Stomach (tissue), 9 donors: ENCODE measurements around the gene NABP1. TPM values are rescaled to one million over a fixed set of nuclear protein-coding genes. Genes with fewer than 3 reads are reported as not detected.

Source experiments
- DNase-seq, 2 donors: peaks; one replicate each; pipeline versions ENCODE4 v3.0.0 to v3.0.0-alpha.2; 2013 to 2019
- H3K27ac ChIP-seq, 5 donors: fragments of 200-600 bp in 4 of 5; sonication (generic) in 4 of 5; one replicate each; pipeline ENCODE4 v1.5.1; 2013 to 2019; ENCODE audit warnings: mild to moderate bottlenecking in 1 of 5, moderate library complexity in 1 of 5
- H3K27me3 ChIP-seq, 3 donors: fragments of 200-600 bp; sonication (generic); one replicate each; pipeline ENCODE4 v1.5.1; 2017 to 2019; ENCODE audit warnings: mixed run types in 1 of 3
- H3K36me3 ChIP-seq, 4 donors: fragments of 200-600 bp; sonication (generic); 1 replicate in 3 of 4; 2 replicates in 1 of 4; pipeline ENCODE4 v1.5.1; 2016 to 2019
- H3K4me1 ChIP-seq, 4 donors: fragments of 200-600 bp; sonication (generic); one replicate each; pipeline ENCODE4 v1.5.1; 2016 to 2019
- H3K4me3 ChIP-seq, 4 donors: fragments of 200-600 bp; sonication (generic) in 3 of 4; one replicate each; pipeline ENCODE4 v1.5.1; 2016 to 2019; ENCODE audit warnings: mild to moderate bottlenecking in 1 of 4
- H3K9me3 ChIP-seq, 4 donors: fragments of 200-600 bp; sonication (generic); one replicate each; pipeline ENCODE4 v1.5.1; 2016 to 2019
- CTCF ChIP-seq, 7 experiments: fragments of 450-650 bp in 4 of 7; fragments of 200-600 bp in 3 of 7; sonication (generic) in 3 of 7; IDR thresholded peaks; one replicate each; pipeline ENCODE4 v1.5.1; 2016 to 2019; ENCODE audit warnings: antibody characterized with exemption in 7 of 7, control low read depth in 2 of 7, mild to moderate bottlenecking in 1 of 7
- EP300 ChIP-seq: sonication (generic); formaldehyde crosslinking; IDR thresholded peaks from one replicate; pipeline ENCODE4 v1.6.1; 2017; ENCODE audit warnings: antibody characterized with exemption
- POLR2A ChIP-seq, 4 donors: fragments of 450-650 bp; IDR thresholded peaks; one replicate each; pipeline ENCODE4 v1.6.1; 2016; ENCODE audit warnings: antibody characterized with exemption in 4 of 4, control low read depth in 2 of 4, mild to moderate bottlenecking in 1 of 4, moderate library complexity in 1 of 4
- POLR2AphosphoS5 ChIP-seq, 3 donors: sonication (generic); formaldehyde crosslinking; IDR thresholded peaks; one replicate each; pipeline ENCODE4 v1.6.1; 2016; ENCODE audit warnings: antibody characterized with exemption in 3 of 3
- WGBS, 5 donors: extraction: QIAGEN DNeasy Blood & Tissue Kit in 3 of 5; methylation state at CpG; one replicate each; pipeline versions ENCODE4 v1.1.5 to v1.1.7; 2013 to 2018; 5-methylcytosine and 5-hydroxymethylcytosine counted together
- intact Hi-C: fragments of 100-400 bp; cut with DNase I; formaldehyde crosslinking; loops from one replicate; pipeline ENCODE4 v1.15.1; 2023; ENCODE audit warnings: low total_unique reads
- polyA plus RNA-seq, 3 donors: library from polyadenylated mRNA; stranded (reverse); fragments of 200-250 nt; gene quantifications; one replicate each; pipeline ENCODE4 v1.2.3, GENCODE V29; 2013
- total RNA-seq, 5 donors: library from RNA; depleted of rRNA; stranded (reverse); fragments of >200 nt; gene quantifications; one replicate each; pipeline versions ENCODE4 v1.1.0 to v1.2.3, GENCODE V29; 2014 to 2016
- donor health status: healthy with polysubstance abuse.
- donor health status: Bipolar disorder and iron deficiency.
- donor health status: healthy.

Gene NABP1
- total and polyA plus RNA-seq, 8 donors = 1.4 to 30.1 (median 9.2) TPM

GRCh38 chr2:191699341-191699945, 21.5 kb downstream of the NABP1 start:
- intact Hi-C loops = no loop called here

GRCh38 chr2:191701029-191701428, 23.1 kb downstream of the NABP1 start:
- H3K36me3 ChIP-seq = no peaks in the 10 kb centered on the region
- H3K4me1 ChIP-seq = no peaks in the 10 kb centered on the region
- H3K4me3 ChIP-seq = no peak overlapping the region
- DNase-seq = peak in 1 of 2 donors; percentile 37
- 50 to 95% (median 76%) methylated on average over 1 of the region's 1 CpG for WGBS, 5 donors
- TF ChIP-seq CTCF (IDR thresholded peaks at IDR 0.05) = no peak
- no peak for TF ChIP-seq POLR2AphosphoS5 (IDR thresholded peaks at IDR 0.05)
- no peak for TF ChIP-seq EP300
- TF ChIP-seq POLR2A (IDR thresholded peaks at IDR 0.05) = no peak
- no peaks in the 10 kb centered on the region for H3K27me3 ChIP-seq
- intact Hi-C loops = no loop called here
- H3K9me3 ChIP-seq = no peaks in the 10 kb centered on the region
- H3K27ac ChIP-seq = no peak overlapping the region

More at GRCh38 chr2:191699341-191699945, 21.5 kb downstream of the NABP1 start:
- Histone ChIP-seq H3K27me3 (no peaks in the 10 kb centered on the region), H3K4me3 (no peak overlapping the region), H3K27ac (no peak overlapping the region), H3K9me3 (no peaks in the 10 kb centered on the region), H3K36me3 (no peaks in the 10 kb centered on the region), H3K4me1 (peaks cover 0 to 5% (median 0%) of the 10 kb centered on the region in 4 donors)
- no peak for TF ChIP-seq CTCF (IDR thresholded peaks at IDR 0.05)
- TF ChIP-seq POLR2A (IDR thresholded peaks at IDR 0.05) = no peak
- TF ChIP-seq EP300 = no peak
- peak in 1 of 3 donors; percentile 18 for TF ChIP-seq POLR2AphosphoS5 (IDR thresholded peaks at IDR 0.05)
- DNase-seq = no peak
- WGBS, 5 donors = 51 to 81% (median 79%) methylated on average over 10 of the region's 10 CpGs

- WGBS, 5 donors = 41 to 73% (median 58%) methylated on average over 2 of the region's 2 CpGs
These were observed 23.8 kb downstream of the NABP1 start for GRCh38 chr2:191701696-191702095.

GRCh38 chr2:191703079-191703725, 25.3 kb downstream of the NABP1 start:
- Histone ChIP-seq H3K27me3 (no peaks in the 10 kb centered on the region), H3K27ac (no peak overlapping the region), H3K4me1 (no peaks in the 10 kb centered on the region), H3K4me3 (no peak overlapping the region), H3K36me3 (no peaks in the 10 kb centered on the region), H3K9me3 (no peaks in the 10 kb centered on the region)
- DNase-seq = no peak
- WGBS, 5 donors = 76 to 83% (median 81%) methylated on average over 7 of the region's 7 CpGs
- intact Hi-C loops = no loop called here
- TF ChIP-seq POLR2A (IDR thresholded peaks at IDR 0.05) (no peak), EP300 (no peak), POLR2AphosphoS5 (IDR thresholded peaks at IDR 0.05) (no peak)

More at GRCh38 chr2:191701696-191702095, 23.8 kb downstream of the NABP1 start:
- no peaks in the 10 kb centered on the region for H3K27me3 ChIP-seq
- no peaks in the 10 kb centered on the region for H3K9me3 ChIP-seq
- no peak overlapping the region for H3K4me3 ChIP-seq
- DNase-seq = no peak
- intact Hi-C loops = no loop called here
- H3K27ac ChIP-seq = no peak overlapping the region
- TF ChIP-seq POLR2A (IDR thresholded peaks at IDR 0.05) = no peak
- TF ChIP-seq CTCF (IDR thresholded peaks at IDR 0.05) = no peak
- no peak for TF ChIP-seq POLR2AphosphoS5 (IDR thresholded peaks at IDR 0.05)
- no peak for TF ChIP-seq EP300
- no peaks in the 10 kb centered on the region for H3K4me1 ChIP-seq
- H3K36me3 ChIP-seq = no peaks in the 10 kb centered on the region

GRCh38 chr2:191705084-191705483, 27.1 kb downstream of the NABP1 start:
- Histone ChIP-seq H3K4me3 (no peak overlapping the region), H3K36me3 (no peaks in the 10 kb centered on the region), H3K27me3 (no peaks in the 10 kb centered on the region), H3K9me3 (no peaks in the 10 kb centered on the region), H3K4me1 (no peaks in the 10 kb centered on the region), H3K27ac (no peak overlapping the region)
- no peak for TF ChIP-seq POLR2AphosphoS5 (IDR thresholded peaks at IDR 0.05)
- TF ChIP-seq POLR2A (IDR thresholded peaks at IDR 0.05) = no peak
- TF ChIP-seq EP300 = no peak
- TF ChIP-seq CTCF (IDR thresholded peaks at IDR 0.05) = no peak
- intact Hi-C loops = no loop called here
- 83 to 88% (median 86%) methylated on average over 4 of the region's 4 CpGs for WGBS, 5 donors
- DNase-seq = no peak
